ENCODE measurements around the gene CMC1. TPM values are rescaled to one million over a fixed set of nuclear protein-coding genes. Genes with fewer than 3 reads are reported as not detected.
"Not testable (repeated sequence)": the region's sequence is repeated elsewhere in the genome, so short reads cannot be mapped to it uniquely, and the experiment has no call there.

The CMC1 gene
- total RNA-seq, 1 donor from 2014 or later: 17.0 TPM

GRCh38 chr3:28240441-28240840 lies 978 bp upstream of the CMC1 start:
- DNase-seq (ENCODE audit: low spot score) (no peak), ATAC-seq (no peak)
- intact Hi-C loops (cut with DNase I): no loop called here

GRCh38 chr3:28242519-28242918 lies 1.1 kb downstream of the CMC1 start:
- intact Hi-C loops (cut with DNase I): no loop called here
- DNase-seq (ENCODE audit: low spot score): no peak
- no peak for ATAC-seq

- ATAC-seq: no peak
- intact Hi-C loops (cut with DNase I): no loop called here
- DNase-seq (ENCODE audit: low spot score): no peak
Observed at GRCh38 chr3:28243424-28244106, 2.1 kb downstream of the CMC1 start.

GRCh38 chr3:28244491-28244890 lies 3.1 kb downstream of the CMC1 start:
- intact Hi-C loops (cut with DNase I): no loop called here
- DNase-seq (ENCODE audit: low spot score) (no peak), ATAC-seq (no peak)

- DNase-seq (ENCODE audit: low spot score) (no peak), ATAC-seq (no peak)
- intact Hi-C loops (cut with DNase I): no loop called here
Observed at GRCh38 chr3:28247286-28247685, 5.9 kb downstream of the CMC1 start.

GRCh38 chr3:28250999-28251398 lies 9.6 kb downstream of the CMC1 start:
- ATAC-seq (no peak), DNase-seq (ENCODE audit: low spot score) (no peak)
- intact Hi-C loops (cut with DNase I): no loop called here

- intact Hi-C loops (cut with DNase I): no loop called here
- DNase-seq (ENCODE audit: low spot score) (no peak), ATAC-seq (no peak)
Observed at GRCh38 chr3:28252001-28252431, 10.6 kb downstream of the CMC1 start.

GRCh38 chr3:28253040-28253715 lies 11.8 kb downstream of the CMC1 start:
- no peak for DNase-seq (ENCODE audit: low spot score)
- ATAC-seq: no peak
- intact Hi-C loops (cut with DNase I): no loop called here

- intact Hi-C loops (cut with DNase I): no loop called here
- DNase-seq (ENCODE audit: low spot score) (no peak), ATAC-seq (no peak)
Observed at GRCh38 chr3:28262001-28262400, 20.6 kb downstream of the CMC1 start.

- intact Hi-C loops (cut with DNase I): no loop called here
- ATAC-seq (no peak), DNase-seq (ENCODE audit: low spot score) (no peak)
Observed at GRCh38 chr3:28265641-28266040, 24.2 kb downstream of the CMC1 start.

GRCh38 chr3:28267984-28268849 lies 26.8 kb downstream of the CMC1 start:
- no peak for ATAC-seq
- DNase-seq (ENCODE audit: low spot score): no peak
- intact Hi-C loops (cut with DNase I): no loop called here

- ATAC-seq (no peak), DNase-seq (ENCODE audit: low spot score) (no peak)
- intact Hi-C loops (cut with DNase I): no loop called here
Observed at GRCh38 chr3:28268989-28269388, 27.6 kb downstream of the CMC1 start.

- not testable (repeated sequence) for DNase-seq (ENCODE audit: low spot score); ATAC-seq
Observed at GRCh38 chr3:28269884-28270283, 28.5 kb downstream of the CMC1 start.

GRCh38 chr3:28273837-28274236 lies 32.4 kb downstream of the CMC1 start:
- intact Hi-C loops (cut with DNase I): no loop called here
- ATAC-seq (no peak), DNase-seq (ENCODE audit: low spot score) (no peak)

More at GRCh38 chr3:28269884-28270283, 28.5 kb downstream of the CMC1 start:
- intact Hi-C loops (cut with DNase I): not testable (repeated sequence)

- ATAC-seq (no peak), DNase-seq (ENCODE audit: low spot score) (no peak)
- intact Hi-C loops (cut with DNase I): no loop called here
Observed at GRCh38 chr3:28278918-28279317, 37.5 kb downstream of the CMC1 start.

- intact Hi-C loops (cut with DNase I): no loop called here
- no peak for DNase-seq (ENCODE audit: low spot score)
- ATAC-seq: no peak
Observed at GRCh38 chr3:28279770-28280169, 38.4 kb downstream of the CMC1 start.

GRCh38 chr3:28280781-28281180 lies 39.4 kb downstream of the CMC1 start:
- intact Hi-C loops (cut with DNase I): no loop called here
- ATAC-seq: no peak

GRCh38 chr3:28286595-28286994 lies 45.2 kb downstream of the CMC1 start:
- intact Hi-C loops (cut with DNase I): no loop called here
- DNase-seq (ENCODE audit: low spot score) (no peak), ATAC-seq (peak; percentile 65)

More at GRCh38 chr3:28280781-28281180, 39.4 kb downstream of the CMC1 start:
- DNase-seq (ENCODE audit: low spot score): no peak

GRCh38 chr3:28287046-28287445 lies 45.6 kb downstream of the CMC1 start:
- no peak for ATAC-seq
- DNase-seq (ENCODE audit: low spot score): no peak
- intact Hi-C loops (cut with DNase I): no loop called here

GRCh38 chr3:28290863-28291300 lies 49.5 kb downstream of the CMC1 start:
- ATAC-seq: no peak

More at GRCh38 chr3:28290863-28291300, 49.5 kb downstream of the CMC1 start:
- no peak for DNase-seq (ENCODE audit: low spot score)
- intact Hi-C loops (cut with DNase I): no loop called here

Measured in sciatic nerve (tissue), 2 donors.